GM12874 (cell line): ENCODE data around the gene TMEM132D.

Source experiments
- CTCF ChIP-seq: IDR thresholded peaks from 2 replicates; pipeline ENCODE4 v1.5.1; 2011; ENCODE audit warnings: low read depth, mild to moderate bottlenecking, control low read depth, low read length, moderate library complexity; ENCODE audit not compliant: insufficient read depth

Gene TMEM132D

DNA sequence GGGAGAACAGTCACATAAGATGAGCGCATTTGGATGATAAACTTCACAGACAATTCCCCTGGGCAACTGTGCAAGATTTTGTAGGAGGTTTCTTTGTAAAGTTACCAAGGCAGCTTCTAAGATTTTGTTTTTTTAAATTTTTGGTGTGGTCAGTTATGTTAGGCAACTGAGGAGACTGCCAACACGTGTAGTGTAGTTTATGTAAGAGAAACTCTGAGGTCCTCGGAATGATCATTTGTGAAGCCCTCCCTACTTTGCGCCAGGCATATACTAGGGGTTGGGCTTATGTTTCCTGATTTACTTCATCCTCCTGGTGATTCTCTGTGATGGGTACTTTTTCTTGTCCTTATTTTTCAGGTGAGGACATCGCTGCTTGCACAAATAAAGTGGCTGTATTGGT lies 433.6 kb downstream of the TMEM132D start:
- no peak for TF ChIP-seq CTCF

GRCh38 chr12:129467726-129468125 lies 436.1 kb downstream of the TMEM132D start:
- no peak for TF ChIP-seq CTCF

- TF ChIP-seq CTCF = no peak
Observed at GRCh38 chr12:129467289-129467688, 436.5 kb downstream of the TMEM132D start.

DNA sequence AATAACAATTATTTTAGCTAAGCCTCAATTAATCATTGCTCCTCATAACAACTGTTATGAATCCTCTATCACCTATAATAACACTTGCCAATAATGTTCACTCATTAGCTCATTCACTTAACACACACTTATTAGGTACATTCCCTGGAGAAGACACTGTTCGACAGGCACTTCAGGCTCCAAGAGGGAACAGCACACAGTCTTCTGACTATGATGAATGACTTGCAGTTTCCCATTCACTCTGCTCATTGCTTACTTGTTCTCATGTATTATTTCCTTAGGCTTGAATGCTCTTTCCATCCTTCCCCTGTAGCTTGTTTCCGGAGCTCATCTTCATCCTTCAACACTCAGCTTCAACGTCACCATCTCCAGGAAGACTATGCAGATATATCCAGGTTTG lies 437.3 kb downstream of the TMEM132D start:
- no peak for TF ChIP-seq CTCF

DNA sequence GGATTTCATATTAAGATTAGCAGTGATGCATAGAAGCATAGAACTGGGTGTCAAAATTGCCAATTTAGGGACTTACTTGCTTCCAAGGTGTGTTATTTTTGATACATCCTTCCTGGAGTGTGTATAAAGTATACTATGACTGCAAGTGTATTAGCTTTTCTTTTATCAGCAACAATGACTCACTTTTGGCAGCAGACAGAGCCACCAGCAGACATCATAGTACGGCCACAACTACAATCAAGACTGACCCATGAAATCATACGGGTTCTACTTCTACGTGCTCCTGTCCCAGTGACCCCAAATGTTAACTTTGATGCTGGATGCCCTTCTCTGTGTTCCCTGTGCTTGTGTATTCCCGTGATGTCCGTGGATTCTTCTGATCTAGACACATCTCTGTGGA lies 443.9 kb downstream of the TMEM132D start:
- no peak for TF ChIP-seq CTCF

DNA sequence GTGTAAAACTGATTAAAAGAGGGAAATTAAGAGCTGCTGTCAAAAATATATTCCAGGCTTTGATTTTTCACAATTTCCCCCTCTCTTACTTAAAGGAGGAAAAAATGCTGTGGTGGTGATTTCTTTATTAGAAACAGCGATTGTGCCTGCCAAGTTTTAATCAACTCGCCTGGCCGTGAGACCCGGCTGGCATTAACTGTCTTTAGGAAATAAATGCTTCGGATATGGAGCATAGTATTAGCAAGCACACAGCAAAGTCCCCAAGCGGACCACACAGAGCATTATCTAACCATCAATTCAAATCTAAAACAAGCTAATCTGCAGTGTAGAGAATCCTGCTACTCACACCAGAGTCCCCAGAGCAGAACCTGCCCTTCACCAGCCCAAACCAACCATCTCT lies 457.1 kb downstream of the TMEM132D start:
- no peak for TF ChIP-seq CTCF

DNA sequence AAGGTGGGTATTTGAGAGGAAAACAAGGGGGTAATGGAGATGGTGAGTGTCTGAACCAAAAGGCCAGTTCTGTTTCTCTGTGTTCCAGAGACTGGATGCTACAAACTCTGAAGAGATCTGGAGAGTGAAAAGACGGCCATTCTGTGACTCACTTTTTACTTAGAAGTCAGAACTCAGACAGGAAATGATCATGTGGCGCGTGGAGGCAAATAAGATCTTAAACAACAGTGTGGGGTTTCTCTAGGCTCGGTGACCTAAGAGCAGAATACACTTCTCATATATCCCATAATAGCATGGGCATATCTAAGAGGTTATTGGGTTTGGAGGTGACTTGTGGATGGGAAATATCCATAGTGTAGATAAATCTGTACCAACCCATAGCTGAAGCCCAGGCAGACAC lies 463.5 kb downstream of the TMEM132D start:
- TF ChIP-seq CTCF = no peak

GRCh38 chr12:129434790-129435189 lies 469.0 kb downstream of the TMEM132D start:
- no peak for TF ChIP-seq CTCF
